NT2/D1 (cell line): Measurements from ENCODE around the gene ZNF644.

Source experiments
- DNase-seq: peaks from one replicate; pipeline ENCODE4 v3.0.0-alpha.2; 2011; ENCODE audit warnings: low read depth, low spot score
- H3K27me3 ChIP-seq: 2 replicates; pipeline ENCODE4 v1.6.0; 2011; ENCODE audit warnings: mild to moderate bottlenecking; ENCODE audit not compliant: insufficient read length, insufficient read depth
- H3K36me3 ChIP-seq: 2 replicates; pipeline ENCODE4 v1.6.1; 2011; ENCODE audit warnings: mild to moderate bottlenecking, low read length, mixed read lengths; ENCODE audit not compliant: insufficient read depth, insufficient read length
- H3K4me1 ChIP-seq: 2 replicates; pipeline ENCODE4 v1.5.1; 2011; ENCODE audit not compliant: insufficient read depth, insufficient read length
- H3K4me3 ChIP-seq: 2 replicates; pipeline ENCODE4 v1.5.1; 2011; ENCODE audit warnings: low read depth; ENCODE audit not compliant: insufficient read length
- H3K9ac ChIP-seq: 2 replicates; pipeline ENCODE4 v1.6.0; 2011; ENCODE audit warnings: low read depth; ENCODE audit not compliant: insufficient read length
- H3K9me3 ChIP-seq: 2 replicates; pipeline ENCODE4 v1.5.1; 2011; ENCODE audit warnings: mild to moderate bottlenecking, low read length; ENCODE audit not compliant: insufficient read depth
- SUZ12 ChIP-seq: IDR thresholded peaks from 2 replicates; pipeline ENCODE4 v1.6.1; 2011; ENCODE audit not compliant: insufficient read length, insufficient read depth; ENCODE audit errors: extremely low read depth
- YY1 ChIP-seq: IDR thresholded peaks from 2 replicates; pipeline ENCODE4 v1.6.1; 2011; ENCODE audit not compliant: insufficient read length, insufficient read depth
- ZNF274 ChIP-seq: IDR thresholded peaks from 2 replicates; pipeline ENCODE4 v1.6.1; 2011; ENCODE audit warnings: mild to moderate bottlenecking, low read depth, low read length

Gene ZNF644

DNA sequence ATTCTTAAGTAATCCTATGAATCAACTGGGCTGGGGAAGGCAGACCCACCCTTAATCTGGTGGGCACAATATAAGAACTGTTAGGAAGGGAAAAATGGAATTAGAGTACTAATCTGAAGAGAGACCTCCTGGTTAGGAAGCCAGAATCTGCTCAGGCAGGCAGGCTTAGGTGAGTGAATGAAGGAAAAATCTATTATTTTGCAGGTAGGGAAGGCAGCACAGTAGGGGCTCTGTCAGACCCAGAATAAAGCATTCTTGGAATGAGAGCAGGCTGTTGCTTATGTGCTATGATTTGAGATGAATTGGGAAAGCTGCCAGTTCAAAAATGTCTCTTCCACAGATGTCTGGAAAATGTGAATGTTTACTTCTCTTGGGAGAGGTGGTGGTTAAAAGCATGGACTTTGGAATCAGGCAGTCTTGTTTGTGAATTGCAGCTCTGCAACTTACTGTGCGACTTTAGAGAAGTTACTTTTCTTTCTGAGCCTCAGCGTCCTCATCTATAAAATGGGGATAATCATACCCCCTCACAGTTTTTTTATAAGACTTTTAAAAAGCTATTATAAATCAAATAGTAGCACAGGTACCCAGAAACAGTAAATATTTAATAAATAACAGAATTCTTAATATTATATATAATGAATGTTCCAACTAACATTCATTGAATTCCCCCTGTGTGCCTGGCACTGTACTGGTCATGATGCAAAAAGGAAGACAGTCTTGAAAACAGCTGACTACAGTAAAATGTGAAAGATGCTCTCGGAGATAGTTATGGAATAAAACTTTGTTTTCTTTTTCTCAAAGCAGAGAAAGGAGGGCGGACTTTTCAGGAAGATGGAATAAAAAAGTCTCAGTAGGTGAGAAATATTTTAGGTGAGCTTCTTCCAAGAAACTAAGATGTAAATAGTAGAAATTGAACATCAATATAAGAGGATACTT, 15.3 kb upstream of the ZNF644 start:
- H3K4me1 ChIP-seq: no peaks in the 10 kb centered on the region
- no peaks in the 10 kb centered on the region for H3K27me3 ChIP-seq
- H3K4me3 ChIP-seq: no peak overlapping the region
- no peak overlapping the region for H3K9ac ChIP-seq
- H3K36me3 ChIP-seq: no peaks in the 10 kb centered on the region
- no peak for DNase-seq
- 0 out of 2 replicates have a peak, but pooled peaks cover 9% of the 10 kb centered on the region for H3K9me3 ChIP-seq
- no peak for TF ChIP-seq ZNF274

- Histone ChIP-seq H3K9me3 (no peaks in the 10 kb centered on the region), H3K4me3 (no peak overlapping the region), H3K4me1 (no peaks in the 10 kb centered on the region), H3K27me3 (no peaks in the 10 kb centered on the region), H3K9ac (no peak overlapping the region), H3K36me3 (no peaks in the 10 kb centered on the region)
- no peak for DNase-seq
- no peak for TF ChIP-seq SUZ12
- TF ChIP-seq YY1: no peak
- TF ChIP-seq ZNF274: no peak
These were observed 10.5 kb upstream of the ZNF644 start for GRCh38 chr1:91032349-91032748.

GRCh38 chr1:91031081-91031480, 9.2 kb upstream of the ZNF644 start:
- Histone ChIP-seq H3K9me3 (no peaks in the 10 kb centered on the region), H3K4me3 (no peak overlapping the region), H3K36me3 (no peaks in the 10 kb centered on the region), H3K4me1 (no peaks in the 10 kb centered on the region), H3K27me3 (no peaks in the 10 kb centered on the region), H3K9ac (no peak overlapping the region)
- TF ChIP-seq YY1 (no peak), ZNF274 (no peak), SUZ12 (no peak)
- DNase-seq: no peak

- Histone ChIP-seq H3K27me3 (no peaks in the 10 kb centered on the region), H3K4me3 (no peak overlapping the region), H3K4me1 (no peaks in the 10 kb centered on the region), H3K9ac (no peak overlapping the region), H3K9me3 (no peaks in the 10 kb centered on the region), H3K36me3 (no peaks in the 10 kb centered on the region)
- DNase-seq: no peak
- TF ChIP-seq SUZ12: no peak
- no peak for TF ChIP-seq YY1
- TF ChIP-seq ZNF274: no peak
These were observed 4.9 kb upstream of the ZNF644 start for GRCh38 chr1:91026777-91027176.

DNA sequence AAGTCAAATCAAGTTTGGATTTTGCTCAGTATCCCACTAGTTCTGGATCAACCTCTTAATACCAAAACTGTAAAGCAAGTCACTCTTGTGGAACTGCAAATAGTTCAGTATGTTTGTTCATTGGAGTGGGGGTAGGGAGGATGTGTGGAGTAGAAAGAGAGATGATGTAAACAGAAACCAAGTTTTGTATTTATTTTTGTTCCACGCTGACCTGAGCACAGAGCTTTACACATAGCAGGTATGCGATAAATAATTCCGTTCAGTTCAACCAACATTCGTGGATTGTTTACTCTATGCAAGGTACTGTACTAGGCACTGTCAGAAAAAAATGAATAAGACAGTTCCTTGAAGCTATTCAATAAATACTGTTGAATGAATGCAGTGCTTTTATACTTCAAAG, 4.5 kb upstream of the ZNF644 start:
- no peaks in the 10 kb centered on the region for H3K9me3 ChIP-seq
- H3K4me3 ChIP-seq: no peak overlapping the region
- no peak overlapping the region for H3K9ac ChIP-seq
- no peaks in the 10 kb centered on the region for H3K27me3 ChIP-seq
- H3K4me1 ChIP-seq: no peaks in the 10 kb centered on the region
- H3K36me3 ChIP-seq: no peaks in the 10 kb centered on the region
- TF ChIP-seq ZNF274: no peak
- TF ChIP-seq YY1: no peak
- no peak for TF ChIP-seq SUZ12
- DNase-seq: no peak

GRCh38 chr1:91024481-91025119, 2.8 kb upstream of the ZNF644 start:
- TF ChIP-seq SUZ12 (no peak), YY1 (no peak), ZNF274 (no peak)
- no peaks in the 10 kb centered on the region for H3K4me1 ChIP-seq
- H3K4me3 ChIP-seq: no peak overlapping the region
- no peaks in the 10 kb centered on the region for H3K9me3 ChIP-seq
- DNase-seq: no peak
- no peak overlapping the region for H3K9ac ChIP-seq
- no peaks in the 10 kb centered on the region for H3K27me3 ChIP-seq
- peaks cover 9% of the 10 kb centered on the region for H3K36me3 ChIP-seq

DNA sequence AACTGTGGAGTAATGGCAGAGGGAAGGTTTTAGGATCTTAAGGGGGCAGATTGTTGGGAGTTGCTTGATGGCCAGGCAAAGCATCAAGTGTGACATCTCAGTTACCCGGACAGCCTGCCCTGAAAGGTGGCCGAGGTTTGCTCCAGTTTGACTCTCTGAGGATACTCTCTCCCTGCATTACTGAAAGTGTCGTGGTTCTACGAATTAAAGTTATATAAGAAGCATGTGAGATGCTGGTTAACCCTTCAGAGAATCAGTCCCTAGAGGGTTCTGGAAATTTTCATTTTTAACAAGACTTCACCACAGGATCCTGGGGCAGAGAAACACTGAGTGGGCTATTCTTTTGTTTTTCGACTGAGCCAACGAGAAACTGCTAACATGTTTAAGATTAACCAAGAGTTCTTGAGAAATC, 689 bp upstream of the ZNF644 start:
- Histone ChIP-seq H3K27me3 (no peaks in the 10 kb centered on the region), H3K4me1 (no peaks in the 10 kb centered on the region), H3K36me3 (peaks cover 26% of the 10 kb centered on the region), H3K9me3 (no peaks in the 10 kb centered on the region), H3K4me3 (peak overlapping the region; percentile 83), H3K9ac (peak overlapping the region; percentile 94)
- no peak for DNase-seq
- TF ChIP-seq YY1 (no peak), ZNF274 (no peak), SUZ12 (no peak)
